IMR-90 (cell line): Measurements from ENCODE around the gene STRA6. TPM values are rescaled to one million over a fixed set of nuclear protein-coding genes. Genes with fewer than 3 reads are reported as not detected.
A peak's percentile ranks its signal among the peaks of the same experiment; 100 is the strongest.

Experiments
- ATAC-seq: fragments of 200-7000 bp; cut with Tn5 transposase; 2 replicates; pipeline ENCODE4 v1.9.1; 2020; ENCODE audit warnings: low read depth, mild to moderate bottlenecking, moderate library complexity
- BruUV-seq: library from RNA; stranded (reverse); fragments of 400-500 nt; replicated peaks from 2 replicates; lab custom pipeline; 2021; lab: Mats Ljungman, UMichigan
- CTCF ChIA-PET: fragments of 300-600 bp; formaldehyde crosslinking; extraction: SDS; loops from one replicate; lab custom pipeline; 2021; ENCODE audit warnings: antibody characterized with exemption; lab: Yijun Ruan, JAX
- POLR2A ChIA-PET: fragments of 300-600 bp; sonication (Branson Sonifier 250); formaldehyde crosslinking; loops from one replicate; lab custom pipeline; 2022; ENCODE audit warnings: antibody characterized with exemption; ENCODE audit not compliant: unreplicated experiment; lab: Charles Lee
- DNase-seq: peaks from one replicate; pipeline ENCODE4 v3.0.0; 2013
- H2AFZ ChIP-seq: replicated peaks from 2 replicates; pipeline ENCODE3; 2013; ENCODE audit warnings: low read length, mild to moderate bottlenecking; ENCODE audit not compliant: poor library complexity
- H2AK5ac ChIP-seq: 2 replicates; pipeline ENCODE4 v1.6.1; 2013; ENCODE audit warnings: low read depth, low read length, inconsistent platforms
- H2AK9ac ChIP-seq: replicated peaks from 2 replicates; pipeline ENCODE3; 2013; ENCODE audit warnings: mild to moderate bottlenecking, low read depth, low read length, moderate library complexity; ENCODE audit not compliant: poor library complexity
- H2BK120ac ChIP-seq: 2 replicates; pipeline ENCODE4 v1.6.1; 2013; ENCODE audit warnings: low read depth, low read length, inconsistent platforms
- H2BK15ac ChIP-seq: 3 replicates; pipeline ENCODE4 v1.6.1; 2013; ENCODE audit warnings: low read depth, low read length, inconsistent platforms
- H2BK20ac ChIP-seq: 2 replicates; pipeline ENCODE4 v1.6.1; 2013; ENCODE audit warnings: low read depth, mild to moderate bottlenecking, inconsistent platforms, low read length, moderate library complexity
- H2BK5ac ChIP-seq: 2 replicates; pipeline ENCODE4 v1.6.1; 2013; ENCODE audit warnings: mild to moderate bottlenecking, low read depth, low read length, inconsistent platforms; ENCODE audit not compliant: poor library complexity, severe bottlenecking
- H3K14ac ChIP-seq: replicated peaks from 2 replicates; pipeline ENCODE4 v1.6.1; 2013; ENCODE audit warnings: low read depth, low read length, inconsistent platforms
- H3K18ac ChIP-seq: 2 replicates; pipeline ENCODE4 v1.6.1; 2013; ENCODE audit warnings: low read depth, low read length, control low read depth
- H3K23ac ChIP-seq: 2 replicates; pipeline ENCODE4 v1.6.1; 2013; ENCODE audit warnings: low read depth, low read length, inconsistent platforms
- H3K27ac ChIP-seq: 2 replicates; pipeline ENCODE4 v1.5.1; 2013; ENCODE audit warnings: mild to moderate bottlenecking, control low read depth, low read length; ENCODE audit not compliant: insufficient read depth
- H3K27me3 ChIP-seq: 2 replicates; pipeline ENCODE4 v1.6.1; 2013; ENCODE audit warnings: low read length; ENCODE audit not compliant: control insufficient read depth, insufficient read depth
- H3K36me3 ChIP-seq: 2 replicates; pipeline ENCODE4 v1.6.1; 2013; ENCODE audit warnings: low read length, mixed read lengths; ENCODE audit not compliant: control insufficient read depth, insufficient read depth
- H3K4ac ChIP-seq: 2 replicates; pipeline ENCODE4 v1.6.1; 2013; ENCODE audit warnings: low read depth, low read length, inconsistent platforms
- H3K4me1 ChIP-seq: 2 replicates; pipeline ENCODE4 v1.6.1; 2013; ENCODE audit warnings: low read length, mixed read lengths; ENCODE audit not compliant: control insufficient read depth, insufficient read depth
- H3K4me2 ChIP-seq: 2 replicates; pipeline ENCODE4 v1.6.1; 2013; ENCODE audit warnings: low read depth, mild to moderate bottlenecking, control low read depth, low read length, moderate library complexity
- H3K4me3 ChIP-seq: 2 replicates; pipeline ENCODE4 v1.5.1; 2013; ENCODE audit warnings: low read depth, mild to moderate bottlenecking, control low read depth, low read length, moderate library complexity; ENCODE audit not compliant: insufficient read depth
- H3K56ac ChIP-seq: 2 replicates; pipeline ENCODE4 v1.6.1; 2013; ENCODE audit warnings: low read length, inconsistent platforms; ENCODE audit not compliant: insufficient read depth; ENCODE audit errors: extremely low read depth
- H3K79me1 ChIP-seq, 2 experiments: 2 replicates each; pipeline ENCODE4 v1.6.1; 2013; ENCODE audit warnings: low read length in 2 of 2, inconsistent platforms in 1 of 2, low read depth in 1 of 2
- H3K9ac ChIP-seq: 2 replicates; pipeline ENCODE4 v1.6.1; 2013; ENCODE audit warnings: low read depth, low read length, control low read depth
- H3K9me1 ChIP-seq: 2 replicates; pipeline ENCODE4 v1.6.1; 2013; ENCODE audit warnings: low read length, inconsistent platforms; ENCODE audit not compliant: insufficient read depth
- H3K9me3 ChIP-seq: 2 replicates; pipeline ENCODE4 v1.6.1; 2013; ENCODE audit warnings: low read length; ENCODE audit not compliant: control insufficient read depth, insufficient read depth
- H4K20me1 ChIP-seq: 2 replicates; pipeline ENCODE4 v1.6.1; 2013; ENCODE audit warnings: low read length, inconsistent platforms; ENCODE audit not compliant: insufficient read depth
- H4K5ac ChIP-seq: 2 replicates; pipeline ENCODE4 v1.6.1; 2013; ENCODE audit warnings: mild to moderate bottlenecking, low read depth, low read length, control low read depth
- H4K8ac ChIP-seq, 2 experiments: 2 replicates each; pipeline ENCODE4 v1.6.1; 2013; ENCODE audit warnings: low read depth in 2 of 2, low read length in 2 of 2, control low read depth in 1 of 2, inconsistent platforms in 1 of 2
- H4K91ac ChIP-seq: 2 replicates; pipeline ENCODE4 v1.6.1; 2013; ENCODE audit warnings: low read depth, low read length, inconsistent platforms; ENCODE audit not compliant: insufficient read depth
- BHLHE40 ChIP-seq: fragments of 150-350 bp; IDR thresholded peaks from 2 replicates; pipeline ENCODE4 v1.6.1; 2016; ENCODE audit warnings: mild to moderate bottlenecking, low read depth, low read length
- CHD1 ChIP-seq: IDR thresholded peaks from 2 replicates; pipeline ENCODE4 v1.6.1; 2012; ENCODE audit warnings: low read depth, low read length, improper control_type of control experiment
- MAFK ChIP-seq: IDR thresholded peaks from 2 replicates; pipeline ENCODE4 v1.6.1; 2012; ENCODE audit warnings: low read depth, low read length, improper control_type of control experiment
- RAD21 ChIP-seq: IDR thresholded peaks from 2 replicates; pipeline ENCODE4 v1.6.1; 2012; ENCODE audit warnings: low read length, improper control_type of control experiment
- SMC3 ChIP-seq: fragments of 150-350 bp; IDR thresholded peaks from 2 replicates; pipeline ENCODE4 v1.6.1; 2016; ENCODE audit warnings: low read depth, mild to moderate bottlenecking, antibody characterized with exemption, low read length, moderate library complexity
- WGBS, 2 experiments: methylation state at CpG; one replicate each; pipeline versions ENCODE4 v1.1.5 to v1.1.7; 2013; ENCODE audit warnings: missing lambda C conversion rate in 2 of 2; ENCODE audit not compliant: insufficient read length in 1 of 2; ENCODE audit errors: extremely low coverage in 2 of 2; 5-methylcytosine and 5-hydroxymethylcytosine counted together
- dilution Hi-C: fragments of 300-500 bp; cut with HindIII; formaldehyde crosslinking; loops from one replicate; pipeline ENCODE4 v1.14.3; 2018; ENCODE audit warnings: low sequenced_read_pairs; ENCODE audit not compliant: unreplicated experiment
- in situ Hi-C: fragments of 300-500 bp; cut with MboI; formaldehyde crosslinking; loops from 3 replicates; pipeline ENCODE4 v1.14.3; 2019; ENCODE audit warnings: low sequenced_read_pairs, inconsistent platforms, mixed read lengths
- intact Hi-C: fragments of 100-400 bp; cut with micrococcal nuclease; formaldehyde crosslinking; loops from 2 replicates; pipeline ENCODE4 v1.10.0; 2022
- polyA plus RNA-seq, 3 experiments: library from polyadenylated mRNA; depleted of rRNA; stranded (reverse); fragments of >200 nt; gene quantifications; 2 replicates each; pipeline ENCODE4 v1.2.3, GENCODE V29; 2012; ENCODE audit warnings: low replicate concordance in 1 of 3
- total RNA-seq: library from RNA; depleted of rRNA; stranded (reverse); fragments of >200 nt; gene quantifications from 2 replicates; pipeline ENCODE4 v1.2.3, GENCODE V29; 2012

STRA6 gene
- total and polyA plus RNA-seq, 2 of the 4 experiments (the other 2 are of a cell fraction): 0.17 TPM; not detected in 1

- Histone ChIP-seq H3K27ac (no peak overlapping the region), H4K8ac (peak overlapping the region in 1 of 2 experiments; percentile 9; a peak in 1 of 4 replicates), H2BK5ac (no peak overlapping the region), H3K27me3 (peaks cover 4% of the 10 kb centered on the region; the same call in 1 of the 2 replicates), H3K18ac (no peak overlapping the region), H2AK5ac (peak overlapping the region; percentile 63), H3K79me1 (no peaks in the 10 kb centered on the region), H4K5ac (no peak overlapping the region), H3K9me3 (no peaks in the 10 kb centered on the region), H4K20me1 (peaks cover 6% of the 10 kb centered on the region; the same call in 1 of the 2 replicates), H2BK20ac (no peak overlapping the region; the same call in 1 of the 2 replicates), H3K4me1 (peaks cover 26% of the 10 kb centered on the region), H3K56ac (no peak overlapping the region), H3K14ac (0 out of 2 replicates have a peak overlapping the region, but pooled peaks have one; percentile 19), H2AFZ (no peak overlapping the region), H4K91ac (peak overlapping the region; percentile 8; the same call in 1 of the 2 replicates), H3K23ac (no peak overlapping the region), H3K36me3 (no peaks in the 10 kb centered on the region), H2AK9ac (no peak overlapping the region), H3K4ac (peak overlapping the region; percentile 30), H3K4me2 (no peak overlapping the region), H3K9ac (no peak overlapping the region), H2BK15ac (no peak overlapping the region), H3K9me1 (peaks cover 29% of the 10 kb centered on the region), H3K4me3 (no peak overlapping the region), H2BK120ac (peak overlapping the region; percentile 8; the same call in 1 of the 2 replicates)
- in situ Hi-C loops (no loop called here), intact Hi-C loops (no loop called here), dilution Hi-C loops (no loop called here)
- CTCF ChIA-PET: no interaction called here
- no TSS peak for BruUV-seq
- peak; percentile 37 for DNase-seq
- 95% methylated on average over 4 of the region's 17 CpGs; no CpG with 5 or more reads in 1 of the 2 experiments for WGBS, 2 experiments
- no peak for ATAC-seq
- POLR2A ChIA-PET: no interaction called here
- no peak for TF ChIP-seq CHD1
- TF ChIP-seq SMC3: no peak
- TF ChIP-seq MAFK: no peak
- no peak for TF ChIP-seq BHLHE40
- TF ChIP-seq RAD21: no peak
Observed at GRCh38 chr15:74179983-74180880, 22.4 kb downstream of the STRA6 start.
